T-helper 1 cell treated with Interleukin-12 subunit alpha and Interleukin-12 subunit beta and Interleukin-4 antibody, amounts not matched to agents 30 μg/mL and 1 μg/mL, for 36 hours (primary cell): ENCODE results near the gene TAS2R39.

Experiments used
- H3K27ac Mint-ChIP-seq: one replicate; pipeline ENCODE4 v1.8.0; 2021; ENCODE audit warnings: mild to moderate bottlenecking, mixed read lengths
- H3K27me3 Mint-ChIP-seq: one replicate; pipeline ENCODE4 v1.8.0; 2021; ENCODE audit warnings: low read depth, mixed read lengths
- H3K36me3 Mint-ChIP-seq: one replicate; pipeline ENCODE4 v1.8.0; 2021; ENCODE audit warnings: low read depth, mixed read lengths
- H3K4me1 Mint-ChIP-seq: one replicate; pipeline ENCODE4 v1.8.0; 2021; ENCODE audit warnings: low read depth, mixed read lengths
- H3K4me3 Mint-ChIP-seq: one replicate; pipeline ENCODE4 v1.8.0; 2021; ENCODE audit warnings: mild to moderate bottlenecking, moderate library complexity, mixed read lengths
- H3K9me3 Mint-ChIP-seq: one replicate; pipeline ENCODE4 v1.8.0; 2021; ENCODE audit warnings: mixed read lengths

The TAS2R39 gene

DNA sequence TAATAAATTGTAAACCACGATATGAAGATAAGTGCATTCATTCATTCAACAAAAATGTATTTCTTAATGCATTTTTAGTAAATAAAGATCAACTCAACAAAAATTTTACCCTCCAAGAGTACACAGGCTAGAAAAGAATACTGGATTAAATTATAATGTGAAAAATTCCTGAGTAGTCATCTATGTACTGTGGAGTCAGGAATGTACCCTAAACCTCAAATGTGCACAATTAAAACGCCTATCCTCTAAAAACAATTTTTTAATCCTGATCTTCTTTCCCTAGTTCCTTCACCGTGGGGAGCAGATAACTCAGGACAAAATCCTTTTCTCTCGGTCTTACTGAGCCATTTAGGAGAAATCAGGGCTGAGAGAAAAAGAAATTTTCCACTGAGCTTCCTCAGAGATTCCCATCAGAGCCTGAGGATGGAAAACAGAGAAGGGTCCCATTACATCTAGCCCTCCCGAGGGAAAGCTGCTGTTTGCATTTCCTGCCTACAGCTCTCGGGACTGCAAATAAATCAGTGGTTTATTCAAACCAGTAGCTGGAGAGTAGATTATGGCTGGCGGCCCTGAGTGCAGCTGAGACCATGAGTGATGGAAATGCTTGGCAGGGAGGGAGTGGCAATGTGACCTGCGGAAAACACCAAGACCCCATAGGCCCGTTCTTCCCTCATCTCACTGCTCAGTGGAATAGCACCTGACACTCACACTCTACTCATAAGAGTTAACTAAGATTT, 46.0 kb downstream of the TAS2R39 start:
- H3K27me3 Mint-ChIP-seq = peaks cover 34% of the 10 kb centered on the region
- H3K36me3 Mint-ChIP-seq = no peaks in the 10 kb centered on the region
- no peak overlapping the region for H3K27ac Mint-ChIP-seq
- no peaks in the 10 kb centered on the region for H3K4me1 Mint-ChIP-seq
- no peak overlapping the region for H3K4me3 Mint-ChIP-seq
- H3K9me3 Mint-ChIP-seq = no peaks in the 10 kb centered on the region

DNA sequence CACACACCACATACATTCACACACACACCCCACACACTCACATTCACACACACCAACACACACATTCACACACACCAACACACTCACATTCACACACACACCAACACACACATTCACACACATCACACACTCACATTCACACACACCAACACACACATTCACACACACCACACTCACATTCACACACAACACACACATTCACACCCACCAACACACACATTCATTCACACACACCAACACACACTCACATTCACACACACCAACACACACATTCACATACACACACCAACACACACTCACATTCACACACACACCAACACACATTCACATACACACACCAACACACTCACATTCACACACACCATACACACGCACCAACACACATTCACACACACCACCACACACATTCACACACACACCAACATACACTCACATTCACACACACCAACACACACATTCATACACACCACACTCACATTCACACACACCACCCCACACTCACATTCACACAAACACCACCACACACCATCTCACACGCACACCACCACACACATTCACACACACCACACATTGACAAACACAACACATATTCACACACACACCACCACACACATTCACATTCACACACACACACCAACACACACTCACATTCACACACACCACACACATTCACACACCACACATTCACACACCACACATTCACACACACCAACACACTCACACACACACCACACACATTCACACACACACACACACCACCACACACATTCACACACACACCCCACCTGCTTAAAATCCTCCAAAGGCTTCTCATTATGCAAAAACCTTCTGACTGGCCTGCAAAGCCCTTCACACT, 47.6 kb downstream of the TAS2R39 start:
- no peak overlapping the region for H3K27ac Mint-ChIP-seq
- peaks cover 38% of the 10 kb centered on the region for H3K27me3 Mint-ChIP-seq
- H3K4me3 Mint-ChIP-seq = no peak overlapping the region
- H3K36me3 Mint-ChIP-seq = peaks cover 4% of the 10 kb centered on the region
- no peaks in the 10 kb centered on the region for H3K4me1 Mint-ChIP-seq
- H3K9me3 Mint-ChIP-seq = peaks cover 7% of the 10 kb centered on the region
